GM13977 (cell line): ENCODE measurements around the gene DPEP1.
A peak's percentile ranks its signal among the peaks of the same experiment; 100 is the strongest.
"Not testable (repeated sequence)": the region's sequence is repeated elsewhere in the genome, so short reads cannot be mapped to it uniquely, and the experiment has no call there.

Experiments used
- DNase-seq: peaks from one replicate; pipeline ENCODE4 v3.0.0; 2012; ENCODE audit warnings: low spot score
- in situ Hi-C: fragments of 300-500 bp; cut with MboI; formaldehyde crosslinking; loops from one replicate; pipeline ENCODE4 v1.12.0; 2022; ENCODE audit warnings: low sequenced_read_pairs, low pct_unique_long_range_greater_than_20kb, mixed read lengths, inconsistent platforms; ENCODE audit not compliant: unreplicated experiment
- TF ChIP-seq, protein P1 (sequence below): IDR thresholded peaks from 2 replicates; pipeline ENCODE4 v1.5.1; 2012; ENCODE audit warnings: mild to moderate bottlenecking, control low read depth; ENCODE audit not compliant: insufficient read depth; ENCODE audit errors: extremely low read depth, missing control alignments

The DPEP1 gene

GRCh38 chr16:89660146-89660545 lies 46.7 kb downstream of the DPEP1 start:
- TF ChIP-seq, protein P1, sequence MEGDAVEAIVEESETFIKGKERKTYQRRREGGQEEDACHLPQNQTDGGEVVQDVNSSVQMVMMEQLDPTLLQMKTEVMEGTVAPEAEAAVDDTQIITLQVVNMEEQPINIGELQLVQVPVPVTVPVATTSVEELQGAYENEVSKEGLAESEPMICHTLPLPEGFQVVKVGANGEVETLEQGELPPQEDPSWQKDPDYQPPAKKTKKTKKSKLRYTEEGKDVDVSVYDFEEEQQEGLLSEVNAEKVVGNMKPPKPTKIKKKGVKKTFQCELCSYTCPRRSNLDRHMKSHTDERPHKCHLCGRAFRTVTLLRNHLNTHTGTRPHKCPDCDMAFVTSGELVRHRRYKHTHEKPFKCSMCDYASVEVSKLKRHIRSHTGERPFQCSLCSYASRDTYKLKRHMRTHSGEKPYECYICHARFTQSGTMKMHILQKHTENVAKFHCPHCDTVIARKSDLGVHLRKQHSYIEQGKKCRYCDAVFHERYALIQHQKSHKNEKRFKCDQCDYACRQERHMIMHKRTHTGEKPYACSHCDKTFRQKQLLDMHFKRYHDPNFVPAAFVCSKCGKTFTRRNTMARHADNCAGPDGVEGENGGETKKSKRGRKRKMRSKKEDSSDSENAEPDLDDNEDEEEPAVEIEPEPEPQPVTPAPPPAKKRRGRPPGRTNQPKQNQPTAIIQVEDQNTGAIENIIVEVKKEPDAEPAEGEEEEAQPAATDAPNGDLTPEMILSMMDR: no peak
- in situ Hi-C loops: no loop called here
- no peak for DNase-seq

- in situ Hi-C loops: no loop called here
- DNase-seq: no peak
- TF ChIP-seq, protein P1: no peak
Observed at GRCh38 chr16:89661215-89661614, 47.8 kb downstream of the DPEP1 start.

DNA sequence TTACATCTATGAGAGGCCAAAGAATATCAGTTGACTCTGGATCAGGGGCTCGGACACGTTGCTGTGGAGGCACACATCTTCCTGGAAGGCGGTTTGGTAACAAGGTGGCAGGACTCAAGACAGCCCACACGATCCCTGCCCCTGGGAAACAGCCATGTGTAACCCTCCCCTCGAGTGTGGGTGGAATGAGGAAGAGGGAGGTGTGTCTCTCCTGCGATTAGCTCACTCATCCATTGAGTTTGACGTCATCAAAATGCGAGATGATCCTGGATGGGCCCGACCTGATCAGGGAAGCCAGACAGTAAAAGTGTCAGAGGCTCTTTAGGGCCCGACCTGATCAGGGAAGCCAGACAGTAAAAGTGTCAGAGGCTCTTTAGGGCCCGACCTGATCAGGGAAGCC lies 50.8 kb downstream of the DPEP1 start:
- DNase-seq, in situ Hi-C loops: not testable (repeated sequence)

- DNase-seq, in situ Hi-C loops: not testable (repeated sequence)
- TF ChIP-seq, protein P1: peak; percentile 44
Observed at GRCh38 chr16:89667000-89667399, 53.6 kb downstream of the DPEP1 start.

DNA sequence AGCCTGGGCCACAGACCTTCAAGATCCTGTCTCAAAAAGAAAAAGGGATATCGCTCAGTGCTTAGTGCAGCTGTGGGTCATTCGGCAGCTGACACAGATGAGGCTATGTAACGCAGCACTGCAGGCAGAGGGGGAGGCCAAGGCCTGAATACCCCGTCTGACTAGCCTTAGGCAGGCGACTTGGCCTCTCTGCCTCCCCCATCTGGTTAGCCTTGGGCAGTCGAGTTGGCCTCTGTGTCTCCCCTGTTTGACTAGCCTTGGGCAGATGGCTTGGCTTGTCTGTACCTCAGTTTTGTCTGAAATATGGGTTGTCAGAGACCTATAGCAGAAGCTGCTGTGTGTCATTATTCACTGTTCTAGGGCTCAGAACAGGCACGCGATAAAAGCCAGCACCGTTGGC lies 54.2 kb downstream of the DPEP1 start:
- DNase-seq: no peak
- TF ChIP-seq, protein P1: no peak

GRCh38 chr16:89668790-89669158 lies 55.3 kb downstream of the DPEP1 start:
- TF ChIP-seq, protein P1: no peak
- in situ Hi-C loops: no loop called here
- DNase-seq: no peak

More for the DNA sequence above, 54.2 kb downstream of the DPEP1 start:
- in situ Hi-C loops: no loop called here

DNA sequence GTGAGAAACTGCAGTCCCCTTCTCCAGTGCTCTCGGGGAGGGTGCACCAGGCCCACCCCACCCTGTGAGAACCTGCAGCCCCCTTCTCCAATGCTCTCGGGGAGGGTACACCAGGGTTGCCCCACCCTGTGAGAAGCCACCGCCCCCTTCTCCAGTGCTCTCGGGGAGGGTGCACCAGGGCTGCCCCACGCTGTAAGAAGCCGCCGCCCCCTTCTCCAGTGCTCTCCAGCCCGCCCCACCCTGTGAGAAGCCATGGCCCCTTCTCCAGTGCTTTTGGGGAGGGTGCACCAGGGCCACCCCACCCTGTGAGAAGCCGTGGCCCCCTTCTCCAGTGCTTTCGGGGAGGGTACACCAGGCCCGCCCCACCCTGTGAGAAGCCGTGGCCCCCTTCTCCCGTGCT lies 56.3 kb downstream of the DPEP1 start:
- no peak for DNase-seq
- in situ Hi-C loops: no loop called here
- TF ChIP-seq, protein P1: no peak
